Stimulated activated CD4-positive, alpha-beta T cell treated with anti-CD3 and anti-CD28 coated beads, Interleukin-1b, Interleukin-23, amount 100 ng/mL, for 24 hours (primary cell): ENCODE results near the gene C1QTNF1.

ENCODE experiments used
- DNase-seq, 4 experiments: peaks; one replicate each; pipeline ENCODE4 v3.0.0-alpha.2; 2020; ENCODE audit warnings: low read depth in 4 of 4, low spot score in 1 of 4

Gene C1QTNF1

GRCh38 chr17:79039171-79039570 is 15.2 kb downstream of the C1QTNF1 start:
- no peak for DNase-seq

- DNase-seq = no peak
These were observed 15.9 kb downstream of the C1QTNF1 start for GRCh38 chr17:79039886-79040285.

- no peak for DNase-seq
These were observed 17.1 kb downstream of the C1QTNF1 start for GRCh38 chr17:79041041-79041570.

GRCh38 chr17:79041723-79042420 is 17.9 kb downstream of the C1QTNF1 start:
- DNase-seq = no peak

DNA sequence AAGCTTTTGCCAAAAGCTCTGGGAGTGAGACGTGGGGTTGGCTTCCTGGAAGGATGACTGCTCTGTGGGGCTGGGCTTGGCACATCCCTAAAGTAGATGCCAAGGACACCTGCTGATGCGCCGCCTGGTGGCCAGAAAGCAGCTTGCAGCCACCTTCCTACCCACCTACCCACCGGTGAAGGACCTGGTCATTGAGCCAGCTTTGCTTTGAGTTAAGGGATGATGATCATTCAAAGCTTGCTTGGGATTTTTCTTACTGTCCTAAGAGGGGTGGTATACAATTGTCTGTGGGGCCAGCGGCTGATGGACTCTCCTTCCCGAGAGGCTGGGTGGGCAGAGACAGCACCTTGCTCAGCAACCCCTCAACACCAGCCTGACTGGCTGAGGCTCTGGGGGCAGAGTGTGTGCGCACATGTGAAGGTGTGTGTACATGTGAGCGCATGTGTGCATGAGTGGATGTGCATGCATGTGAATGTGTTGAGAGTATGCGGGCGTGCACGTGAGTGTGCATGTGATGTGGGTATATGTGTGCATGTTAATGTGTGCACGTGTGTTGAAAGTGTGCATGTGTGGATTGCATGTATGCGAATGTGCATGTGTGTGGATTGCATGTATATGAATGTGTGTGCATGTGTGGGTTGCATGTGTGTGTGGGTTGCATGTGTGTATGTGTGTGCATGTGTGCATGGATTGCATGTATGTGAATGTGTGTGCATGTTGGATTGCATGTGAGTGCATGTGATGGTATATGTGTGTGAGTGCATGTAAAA is 18.6 kb downstream of the C1QTNF1 start:
- DNase-seq = peak; percentile 45 to 59 (median 54)

DNA sequence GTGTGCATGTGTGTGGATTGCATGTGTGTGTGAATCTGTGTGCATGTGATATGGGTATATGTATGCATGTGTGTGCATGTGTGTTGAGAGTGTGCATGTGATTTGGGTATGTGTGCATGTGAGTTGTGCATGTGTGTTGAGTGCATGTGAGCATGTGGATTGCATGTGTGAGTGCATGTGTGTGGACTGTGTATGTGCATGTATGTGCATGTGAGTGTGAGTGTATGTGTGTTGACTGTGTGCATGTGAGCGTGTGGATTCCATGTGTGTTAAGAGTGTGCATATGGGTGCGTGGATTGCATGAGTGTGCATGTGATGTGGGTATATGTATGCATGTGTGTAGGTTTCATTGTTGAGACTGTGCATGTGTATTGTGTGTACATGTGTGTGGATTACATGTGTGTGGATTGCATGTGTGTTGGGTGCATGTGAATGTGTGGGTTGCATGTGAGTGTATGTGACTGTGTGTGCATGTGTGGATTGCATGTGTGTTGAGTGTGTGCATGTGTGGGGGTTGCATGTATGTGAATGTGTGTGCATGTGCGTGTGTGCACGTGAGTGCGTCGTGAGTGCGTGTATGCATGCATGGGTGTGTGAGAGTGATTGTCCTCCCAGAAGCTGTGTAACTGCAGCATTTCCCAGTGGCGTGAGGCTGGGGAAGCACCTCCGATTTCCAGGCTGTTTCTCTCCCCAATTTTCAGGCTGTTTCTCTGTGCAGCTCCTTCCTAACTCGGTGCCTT is 19.4 kb downstream of the C1QTNF1 start:
- no peak for DNase-seq

GRCh38 chr17:79043931-79044320 is 20.0 kb downstream of the C1QTNF1 start:
- DNase-seq = no peak

- DNase-seq = no peak
These were observed 20.5 kb downstream of the C1QTNF1 start for GRCh38 chr17:79044462-79044861.

GRCh38 chr17:79045001-79045729 is 21.2 kb downstream of the C1QTNF1 start:
- DNase-seq = no peak

- peak; percentile 30 to 43 (median 38) for DNase-seq
These were observed 21.9 kb downstream of the C1QTNF1 start for GRCh38 chr17:79045842-79046196.

DNA sequence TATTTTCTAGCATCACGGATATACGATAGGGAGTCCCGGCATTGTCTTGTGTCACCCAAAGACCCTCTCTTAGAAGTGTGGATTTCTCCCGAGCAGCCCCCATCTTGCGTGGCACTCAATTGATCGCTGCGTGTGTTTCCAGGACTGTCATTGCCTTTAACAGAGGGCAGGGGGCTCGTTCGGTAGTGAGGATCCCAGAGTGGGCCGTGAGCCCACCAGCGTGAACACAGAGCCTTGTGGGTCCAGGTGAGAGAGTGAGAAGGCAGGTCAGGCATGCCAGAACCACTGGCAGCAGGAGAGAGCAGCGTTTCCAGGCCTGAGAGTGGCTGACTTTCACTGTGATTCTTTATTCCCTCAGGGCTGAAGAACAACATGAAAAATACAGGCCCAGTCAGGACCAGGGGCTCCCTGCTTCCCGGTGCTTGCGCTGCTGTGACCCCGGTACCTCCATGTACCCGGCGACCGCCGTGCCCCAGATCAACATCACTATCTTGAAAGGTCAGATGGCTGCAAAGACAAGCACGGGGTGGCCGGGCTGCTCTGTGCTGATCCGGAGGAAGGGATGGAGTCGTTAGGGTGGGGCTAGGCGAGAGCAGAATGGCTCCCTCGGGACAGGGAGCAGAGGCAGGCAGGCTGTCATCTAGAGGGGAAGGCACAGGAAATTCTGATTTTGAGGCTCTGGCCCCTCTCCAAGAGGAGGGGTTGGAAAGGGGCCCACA is 22.4 kb downstream of the C1QTNF1 start:
- DNase-seq = no peak

- DNase-seq = no peak
These were observed 22.9 kb downstream of the C1QTNF1 start for GRCh38 chr17:79046916-79047280.

DNA sequence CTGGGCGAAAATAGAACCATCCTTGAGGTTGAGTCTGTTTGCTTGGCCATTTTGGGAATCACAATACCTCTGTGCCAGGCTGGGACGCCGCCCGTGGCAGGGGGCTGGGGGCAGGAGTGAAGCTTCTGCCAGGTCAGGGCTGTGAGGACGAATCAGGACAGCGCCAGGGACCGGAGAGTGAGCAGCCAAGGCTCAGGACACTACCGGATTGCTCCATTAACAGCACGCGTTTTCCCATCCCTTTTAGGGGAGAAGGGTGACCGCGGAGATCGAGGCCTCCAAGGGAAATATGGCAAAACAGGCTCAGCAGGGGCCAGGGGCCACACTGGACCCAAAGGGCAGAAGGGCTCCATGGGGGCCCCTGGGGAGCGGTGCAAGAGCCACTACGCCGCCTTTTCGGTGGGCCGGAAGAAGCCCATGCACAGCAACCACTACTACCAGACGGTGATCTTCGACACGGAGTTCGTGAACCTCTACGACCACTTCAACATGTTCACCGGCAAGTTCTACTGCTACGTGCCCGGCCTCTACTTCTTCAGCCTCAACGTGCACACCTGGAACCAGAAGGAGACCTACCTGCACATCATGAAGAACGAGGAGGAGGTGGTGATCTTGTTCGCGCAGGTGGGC is 23.4 kb downstream of the C1QTNF1 start:
- no peak for DNase-seq

GRCh38 chr17:79047923-79048825 is 24.2 kb downstream of the C1QTNF1 start:
- DNase-seq = no peak

DNA sequence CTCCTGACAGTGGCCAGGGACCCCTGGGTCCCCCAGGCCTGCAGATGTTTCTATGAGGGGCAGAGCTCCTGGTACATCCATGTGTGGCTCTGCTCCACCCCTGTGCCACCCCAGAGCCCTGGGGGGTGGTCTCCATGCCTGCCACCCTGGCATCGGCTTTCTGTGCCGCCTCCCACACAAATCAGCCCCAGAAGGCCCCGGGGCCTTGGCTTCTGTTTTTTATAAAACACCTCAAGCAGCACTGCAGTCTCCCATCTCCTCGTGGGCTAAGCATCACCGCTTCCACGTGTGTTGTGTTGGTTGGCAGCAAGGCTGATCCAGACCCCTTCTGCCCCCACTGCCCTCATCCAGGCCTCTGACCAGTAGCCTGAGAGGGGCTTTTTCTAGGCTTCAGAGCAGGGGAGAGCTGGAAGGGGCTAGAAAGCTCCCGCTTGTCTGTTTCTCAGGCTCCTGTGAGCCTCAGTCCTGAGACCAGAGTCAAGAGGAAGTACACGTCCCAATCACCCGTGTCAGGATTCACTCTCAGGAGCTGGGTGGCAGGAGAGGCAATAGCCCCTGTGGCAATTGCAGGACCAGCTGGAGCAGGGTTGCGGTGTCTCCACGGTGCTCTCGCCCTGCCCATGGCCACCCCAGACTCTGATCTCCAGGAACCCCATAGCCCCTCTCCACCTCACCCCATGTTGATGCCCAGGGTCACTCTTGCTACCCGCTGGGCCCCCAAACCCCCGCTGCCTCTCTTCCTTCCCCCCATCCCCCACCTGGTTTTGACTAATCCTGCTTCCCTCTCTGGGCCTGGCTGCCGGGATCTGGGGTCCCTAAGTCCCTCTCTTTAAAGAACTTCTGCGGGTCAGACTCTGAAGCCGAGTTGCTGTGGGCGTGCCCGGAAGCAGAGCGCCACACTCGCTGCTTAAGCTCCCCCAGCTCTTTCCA is 25.1 kb downstream of the C1QTNF1 start:
- no peak for DNase-seq

GRCh38 chr17:79049821-79050220 is 25.9 kb downstream of the C1QTNF1 start:
- DNase-seq = no peak

GRCh38 chr17:79050551-79050950 is 26.6 kb downstream of the C1QTNF1 start:
- no peak for DNase-seq

- no peak for DNase-seq
These were observed 27.3 kb downstream of the C1QTNF1 start for GRCh38 chr17:79051306-79051705.
